Lung (tissue), 12 donors: ENCODE results near the gene GPX4. TPM values are rescaled to one million over a fixed set of nuclear protein-coding genes. Genes with fewer than 3 reads are reported as not detected.
"Not testable (repeated sequence)": the region's sequence is repeated elsewhere in the genome, so short reads cannot be mapped to it uniquely, and the experiment has no call there.

Source experiments
- ATAC-seq: fragments of 200-7000 bp; cut with Tn5 transposase; one replicate; pipeline ENCODE4 v1.9.1; 2020; ENCODE audit warnings: moderate number of reproducible peaks; ENCODE audit not compliant: insufficient read depth, low FRiP score
- DNase-seq, 3 donors: peaks; one replicate each; pipeline ENCODE4 v3.0.0-alpha.2; 2013 to 2017
- H3K27ac ChIP-seq, 2 donors: one replicate each; pipeline ENCODE4 v1.5.1; 2013; ENCODE audit warnings: mild to moderate bottlenecking in 2 of 2, moderate library complexity in 2 of 2, control low read depth in 1 of 2, inconsistent platforms in 1 of 2, low read depth in 1 of 2, low read length in 1 of 2
- H3K27me3 ChIP-seq, 3 donors: one replicate each; pipeline ENCODE4 v1.5.1; 2013; ENCODE audit warnings: low read length in 2 of 3; ENCODE audit not compliant: control insufficient read depth in 3 of 3, insufficient read depth in 3 of 3
- H3K36me3 ChIP-seq, 4 donors: one replicate each; pipeline ENCODE4 v1.5.1; 2013; ENCODE audit warnings: low read length in 4 of 4, mild to moderate bottlenecking in 1 of 4, moderate library complexity in 1 of 4; ENCODE audit not compliant: control insufficient read depth in 4 of 4, insufficient read depth in 4 of 4
- H3K4me1 ChIP-seq, 5 donors: one replicate each; pipeline ENCODE4 v1.5.1; 2013; ENCODE audit warnings: low read length in 5 of 5, mild to moderate bottlenecking in 2 of 5, moderate library complexity in 1 of 5; ENCODE audit not compliant: control insufficient read depth in 5 of 5, insufficient read depth in 5 of 5
- H3K4me3 ChIP-seq: one replicate; pipeline ENCODE4 v1.5.1; 2013; ENCODE audit warnings: mild to moderate bottlenecking, control low read depth, moderate library complexity
- H3K9ac ChIP-seq, 2 donors: one replicate each; pipeline ENCODE4 v1.5.1; 2013; ENCODE audit warnings: low read length in 2 of 2, control low read depth in 1 of 2; ENCODE audit not compliant: insufficient read depth in 1 of 2
- H3K9me3 ChIP-seq, 4 donors: one replicate each; pipeline ENCODE4 v1.5.1; 2013; ENCODE audit warnings: low read length in 3 of 4, mild to moderate bottlenecking in 1 of 4, moderate library complexity in 1 of 4; ENCODE audit not compliant: control insufficient read depth in 4 of 4, insufficient read depth in 3 of 4
- CTCF ChIP-seq: IDR thresholded peaks from 2 replicates; pipeline ENCODE4 v1.5.1; 2012; ENCODE audit warnings: mild to moderate bottlenecking; ENCODE audit errors: control extremely low read depth, extremely low read depth
- WGBS, 2 donors: extraction: QIAGEN DNeasy Blood & Tissue Kit; methylation state at CpG; one replicate each; pipeline ENCODE4 v1.1.7; 2013; 5-methylcytosine and 5-hydroxymethylcytosine counted together
- polyA plus RNA-seq, 2 donors: library from polyadenylated mRNA; stranded (reverse); fragments of 200-250 nt; gene quantifications; one replicate each; pipeline ENCODE4 v1.2.1, GENCODE V29; 2013
- total RNA-seq, 2 donors: library from RNA; depleted of rRNA in 1 of 2; stranded (reverse); fragments of >200 nt in 1 of 2; gene quantifications; one replicate each; pipeline ENCODE4 v1.2.1, GENCODE V29; 2014 to 2021
- donor health status: control.
- donor health status: control.
- donor health status: Bipolar disorder and iron deficiency.
- donor health status: healthy.
- donor health status: DM: yes; HTN: yes; CAD: no.

GPX4 gene
- total and polyA plus RNA-seq, 4 donors: 91.6 to 1,031 (median 466) TPM

- DNase-seq (no peak), ATAC-seq (no peak)
- Histone ChIP-seq H3K27ac (no peak overlapping the region), H3K36me3 (peaks cover 0 to 52% (median 17%) of the 10 kb centered on the region in 4 donors), H3K9ac (no peak overlapping the region), H3K9me3 (no peaks in the 10 kb centered on the region), H3K4me1 (peaks cover 0 to 19% (median 11%) of the 10 kb centered on the region in 5 donors), H3K4me3 (no peak overlapping the region), H3K27me3 (no peaks in the 10 kb centered on the region)
- WGBS, 2 donors: 94 to 96% methylated on average over 17 of the region's 17 CpGs
- TF ChIP-seq CTCF: no peak
These were observed 24.3 kb downstream of the GPX4 start for GRCh38 chr19:1128106-1128505.

GRCh38 chr19:1129084-1129483 is 25.3 kb downstream of the GPX4 start:
- DNase-seq, ATAC-seq, H3K4me3 ChIP-seq, H3K27ac ChIP-seq, H3K27me3 ChIP-seq, H3K9me3 ChIP-seq, H3K9ac ChIP-seq: not testable (repeated sequence)
- WGBS, 2 donors: 90 to 94% methylated on average over 7 of the region's 7 CpGs
- peaks cover 0 to 45% (median 11%) of the 10 kb centered on the region in 4 donors for H3K36me3 ChIP-seq
- peaks cover 0 to 24% (median 11%) of the 10 kb centered on the region in 5 donors for H3K4me1 ChIP-seq

GRCh38 chr19:1129535-1129934 is 25.7 kb downstream of the GPX4 start:
- Histone ChIP-seq H3K27ac (no peak overlapping the region), H3K36me3 (peaks cover 0 to 40% (median 9%) of the 10 kb centered on the region in 4 donors), H3K27me3 (no peaks in the 10 kb centered on the region), H3K9ac (no peak overlapping the region), H3K4me3 (no peak overlapping the region), H3K4me1 (peaks cover 0 to 28% (median 11%) of the 10 kb centered on the region in 5 donors), H3K9me3 (no peaks in the 10 kb centered on the region)
- DNase-seq (no peak), ATAC-seq (no peak)
- no peak for TF ChIP-seq CTCF
- WGBS, 2 donors: 94 to 95% methylated on average over 18 of the region's 18 CpGs

- WGBS, 2 donors: 35 to 52% methylated on average over 22 of the region's 22 CpGs
- peaks cover 0 to 38% (median 6%) of the 10 kb centered on the region in 4 donors for H3K36me3 ChIP-seq
- ATAC-seq: no peak
These were observed 27.2 kb downstream of the GPX4 start for GRCh38 chr19:1130771-1131717.

More at GRCh38 chr19:1130771-1131717, 27.2 kb downstream of the GPX4 start:
- H3K27ac ChIP-seq: peak overlapping the region; percentile 88 to 97
- H3K4me3 ChIP-seq: peak overlapping the region; percentile 76
- no peak for TF ChIP-seq CTCF
- peaks cover 0 to 30% (median 11%) of the 10 kb centered on the region in 5 donors for H3K4me1 ChIP-seq
- H3K9me3 ChIP-seq: no peaks in the 10 kb centered on the region
- H3K9ac ChIP-seq: no peak overlapping the region
- H3K27me3 ChIP-seq: no peaks in the 10 kb centered on the region
- no peak for DNase-seq
